ENCODE results near the gene CROT.

GRCh38 chr7:87347207-87347606 lies 1.7 kb downstream of the CROT start:
- TF ChIP-seq POU2F2 (IDR thresholded peaks at IDR 0.05; ENCODE audit: low read depth, low read length) (no peak), POLR2AphosphoS5 (IDR thresholded peaks at IDR 0.05; ENCODE audit: low read depth, low read length) (no peak), POLR2A (IDR thresholded peaks at IDR 0.05; ENCODE audit: low read depth, low read length) (no peak)

Measured in GM12891 (cell line).